Loucy (cell line): Measurements from ENCODE around the gene MAML3.

Source experiments
- H2AFZ ChIP-seq: fragments of 200-600 bp; sonication (generic); 2 replicates; pipeline ENCODE4 v1.6.0; 2016; ENCODE audit warnings: antibody characterized with exemption, mild to moderate bottlenecking, low read length, moderate library complexity
- H3F3A ChIP-seq: fragments of 200-600 bp; 2 replicates; pipeline ENCODE4 v1.6.0; 2016; ENCODE audit warnings: antibody characterized with exemption, low read depth, mild to moderate bottlenecking
- H3K27me3 ChIP-seq: fragments of 200-600 bp; sonication (generic); 2 replicates; pipeline ENCODE4 v1.6.1; 2014; ENCODE audit warnings: low read length, mild to moderate bottlenecking; ENCODE audit not compliant: insufficient read depth, poor library complexity, severe bottlenecking
- H3K36me3 ChIP-seq: fragments of 200-600 bp; sonication (generic); 2 replicates; pipeline ENCODE4 v1.6.1; 2016; ENCODE audit warnings: low read length; ENCODE audit not compliant: insufficient read depth
- H3K4me1 ChIP-seq: fragments of 200-600 bp; sonication (generic); 2 replicates; pipeline ENCODE4 v1.5.1; 2014; ENCODE audit warnings: low read length, mild to moderate bottlenecking; ENCODE audit not compliant: insufficient read depth, poor library complexity, severe bottlenecking
- H3K4me2 ChIP-seq: fragments of 200-600 bp; sonication (generic); 2 replicates; pipeline ENCODE4 v1.6.0; 2014; ENCODE audit warnings: antibody characterized with exemption, low read length, low read depth, mild to moderate bottlenecking; ENCODE audit not compliant: poor library complexity, severe bottlenecking
- H3K4me3 ChIP-seq: fragments of 200-600 bp; sonication (generic); 2 replicates; pipeline ENCODE4 v1.5.1; 2014; ENCODE audit warnings: low read length, mild to moderate bottlenecking, mixed read lengths; ENCODE audit not compliant: poor library complexity, severe bottlenecking
- H3K79me2 ChIP-seq: fragments of 200-600 bp; sonication (generic); 2 replicates; pipeline ENCODE4 v1.6.1; 2014; ENCODE audit warnings: low read length; ENCODE audit not compliant: insufficient read depth
- H3K9ac ChIP-seq: fragments of 200-600 bp; sonication (generic); 2 replicates; pipeline ENCODE4 v1.6.0; 2014; ENCODE audit warnings: mild to moderate bottlenecking, low read depth, low read length, moderate library complexity; ENCODE audit not compliant: poor library complexity, severe bottlenecking
- H3K9me2 ChIP-seq: fragments of 200-600 bp; sonication (generic); replicated peaks from 2 replicates; pipeline ENCODE4 v1.6.1; 2016; ENCODE audit warnings: low read depth, low read length, mixed read lengths
- H3K9me3 ChIP-seq: fragments of 200-600 bp; sonication (generic); 2 replicates; pipeline ENCODE4 v1.6.1; 2014; ENCODE audit warnings: mild to moderate bottlenecking, antibody characterized with exemption, low read length, low read depth; ENCODE audit not compliant: insufficient read depth
- H4K20me1 ChIP-seq: fragments of 200-600 bp; sonication (generic); 2 replicates; pipeline ENCODE4 v1.6.0; 2014; ENCODE audit warnings: antibody characterized with exemption, low read length, mild to moderate bottlenecking; ENCODE audit not compliant: insufficient read depth, poor library complexity, severe bottlenecking
- CTCF ChIP-seq: fragments of 200-600 bp; sonication (generic); conservative IDR thresholded peaks from 2 replicates; pipeline ENCODE4 v1.5.1; 2014; ENCODE audit warnings: mild to moderate bottlenecking, antibody characterized with exemption, low read length
- EZH2phosphoT487 ChIP-seq: fragments of 200-600 bp; IDR thresholded peaks from 2 replicates; pipeline ENCODE4 v1.6.1; 2018; ENCODE audit warnings: antibody characterized with exemption, mild to moderate bottlenecking, moderate library complexity, borderline replicate concordance

MAML3 gene

DNA sequence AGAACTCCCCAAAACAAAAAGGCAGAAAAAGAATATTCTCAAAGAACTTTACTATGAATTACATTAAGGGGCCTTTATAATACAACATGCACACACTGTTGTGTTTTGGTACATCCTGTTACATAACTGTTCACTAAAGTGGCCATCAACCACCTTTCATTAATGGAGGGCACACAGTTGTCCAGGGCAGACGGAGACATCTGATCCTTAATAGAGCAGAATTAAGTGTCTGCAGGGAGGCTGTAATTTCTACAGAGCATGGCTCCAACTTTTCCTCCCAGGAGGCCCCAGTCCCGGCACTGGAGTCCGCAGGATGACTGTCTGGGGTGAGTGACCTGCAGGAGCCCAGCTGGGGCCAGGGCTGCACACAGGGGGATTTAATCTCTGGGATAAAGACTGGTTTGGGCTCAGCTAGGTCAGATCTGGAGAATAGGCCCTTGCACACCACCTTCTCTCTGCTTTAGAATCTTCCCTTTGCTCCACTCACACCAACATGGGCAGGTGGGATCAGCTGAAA is 233.4 kb downstream of the MAML3 start:
- H2AFZ ChIP-seq, result no peak overlapping the region
- H3K4me3 ChIP-seq, result no peak overlapping the region
- no peaks in the 10 kb centered on the region for H4K20me1 ChIP-seq
- peaks cover 16% of the 10 kb centered on the region; the same call in 1 of the 2 replicates for H3K79me2 ChIP-seq
- H3K36me3 ChIP-seq, result no peaks in the 10 kb centered on the region
- TF ChIP-seq EZH2phosphoT487 (no peak), CTCF (no peak)
- H3K9me2 ChIP-seq, result no peaks in the 10 kb centered on the region
- H3K9me3 ChIP-seq, result no peaks in the 10 kb centered on the region
- no peak overlapping the region for H3K4me2 ChIP-seq
- H3F3A ChIP-seq, result no peaks in the 10 kb centered on the region
- no peak overlapping the region for H3K9ac ChIP-seq
- H3K4me1 ChIP-seq, result peaks cover 36% of the 10 kb centered on the region
- H3K27me3 ChIP-seq, result no peaks in the 10 kb centered on the region

DNA sequence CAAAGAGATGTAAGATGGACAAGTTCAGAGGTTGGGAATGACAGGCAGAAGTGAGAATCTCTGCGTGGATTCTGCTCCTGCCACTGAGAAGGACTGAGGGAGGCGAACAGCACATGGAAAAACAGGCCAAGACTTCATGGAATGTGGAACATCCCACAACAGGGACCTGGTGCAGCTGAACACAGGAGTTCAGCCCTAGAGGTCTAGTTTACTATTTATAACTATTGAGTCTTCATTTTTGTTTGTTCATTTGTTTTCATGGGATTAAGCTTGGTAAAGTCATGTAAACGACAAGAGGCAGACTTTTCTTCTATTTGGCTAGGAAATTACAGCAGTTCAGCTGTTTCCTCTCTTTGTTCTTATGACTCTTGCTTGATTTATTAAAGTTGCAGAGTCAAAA is 234.5 kb downstream of the MAML3 start:
- Histone ChIP-seq H3K9me2 (no peaks in the 10 kb centered on the region), H3K4me3 (no peak overlapping the region), H3K79me2 (peaks cover 19% of the 10 kb centered on the region; the same call in 1 of the 2 replicates), H4K20me1 (no peaks in the 10 kb centered on the region), H3F3A (no peaks in the 10 kb centered on the region), H3K9ac (no peak overlapping the region), H3K36me3 (no peaks in the 10 kb centered on the region), H2AFZ (no peak overlapping the region), H3K4me2 (no peak overlapping the region), H3K9me3 (no peaks in the 10 kb centered on the region), H3K27me3 (no peaks in the 10 kb centered on the region), H3K4me1 (peaks cover 47% of the 10 kb centered on the region)
- TF ChIP-seq CTCF, result no peak
- no peak for TF ChIP-seq EZH2phosphoT487

DNA sequence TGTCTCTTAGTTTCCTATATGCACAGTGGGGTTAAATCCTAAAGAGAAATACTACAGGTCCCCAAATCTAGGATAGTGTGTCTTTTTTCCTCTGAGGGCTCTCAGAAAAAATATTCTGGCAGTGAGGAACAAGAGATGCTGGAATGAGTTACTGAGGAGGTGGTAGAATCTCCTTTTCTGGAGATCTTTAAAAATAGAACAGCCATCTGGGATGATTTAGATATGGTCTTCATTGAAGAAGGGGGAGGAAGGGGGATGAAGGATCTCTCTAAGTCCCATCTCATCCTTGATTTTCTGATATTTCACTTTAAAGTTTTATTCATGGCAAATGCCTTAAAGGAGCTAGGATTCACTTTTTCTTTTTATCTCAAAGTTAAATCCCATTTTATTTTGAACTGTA is 235.0 kb downstream of the MAML3 start:
- no peaks in the 10 kb centered on the region for H3K27me3 ChIP-seq
- H3K4me1 ChIP-seq, result peaks cover 51% of the 10 kb centered on the region
- H3K36me3 ChIP-seq, result no peaks in the 10 kb centered on the region
- H3K9me3 ChIP-seq, result no peaks in the 10 kb centered on the region
- no peak overlapping the region for H2AFZ ChIP-seq
- H3K79me2 ChIP-seq, result peaks cover 21% of the 10 kb centered on the region; the same call in 1 of the 2 replicates
- H3K9me2 ChIP-seq, result no peaks in the 10 kb centered on the region
- no peak overlapping the region for H3K4me2 ChIP-seq
- no peaks in the 10 kb centered on the region for H3F3A ChIP-seq
- no peak overlapping the region for H3K9ac ChIP-seq
- no peaks in the 10 kb centered on the region for H4K20me1 ChIP-seq
- no peak overlapping the region for H3K4me3 ChIP-seq
- TF ChIP-seq CTCF (no peak), EZH2phosphoT487 (no peak)
